Measurements from ENCODE around the gene KIF14.

The KIF14 gene

DNA sequence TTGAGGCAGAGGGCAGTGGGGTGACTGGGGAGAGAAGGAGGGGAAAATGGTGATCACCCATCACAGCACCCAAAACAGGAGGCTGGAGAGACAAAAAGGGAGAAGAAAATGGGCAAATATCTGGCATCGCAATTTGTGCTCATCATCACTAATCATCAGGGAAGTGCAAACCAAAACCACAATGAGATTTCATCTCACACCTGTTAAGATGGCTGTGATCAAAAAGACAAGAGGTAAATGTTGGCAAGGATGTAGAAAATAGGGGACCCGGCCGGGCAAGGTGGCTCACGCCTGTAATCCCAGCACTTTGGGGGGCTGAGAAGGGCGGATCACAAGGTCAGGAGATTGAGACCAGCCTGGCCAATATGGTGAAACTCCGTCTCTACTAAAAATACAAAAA lies 74.0 kb downstream of the KIF14 start:
- Mint-ChIP-seq H3K4me3 (no peak overlapping the region), H3K27me3 (ENCODE audit: low read depth) (peaks cover 6% of the 10 kb centered on the region), H3K27ac (no peak overlapping the region), H3K9me3 (no peaks in the 10 kb centered on the region), H3K36me3 (ENCODE audit: low read depth) (no peaks in the 10 kb centered on the region), H3K4me1 (no peaks in the 10 kb centered on the region)
- TF ChIP-seq, protein P1, sequence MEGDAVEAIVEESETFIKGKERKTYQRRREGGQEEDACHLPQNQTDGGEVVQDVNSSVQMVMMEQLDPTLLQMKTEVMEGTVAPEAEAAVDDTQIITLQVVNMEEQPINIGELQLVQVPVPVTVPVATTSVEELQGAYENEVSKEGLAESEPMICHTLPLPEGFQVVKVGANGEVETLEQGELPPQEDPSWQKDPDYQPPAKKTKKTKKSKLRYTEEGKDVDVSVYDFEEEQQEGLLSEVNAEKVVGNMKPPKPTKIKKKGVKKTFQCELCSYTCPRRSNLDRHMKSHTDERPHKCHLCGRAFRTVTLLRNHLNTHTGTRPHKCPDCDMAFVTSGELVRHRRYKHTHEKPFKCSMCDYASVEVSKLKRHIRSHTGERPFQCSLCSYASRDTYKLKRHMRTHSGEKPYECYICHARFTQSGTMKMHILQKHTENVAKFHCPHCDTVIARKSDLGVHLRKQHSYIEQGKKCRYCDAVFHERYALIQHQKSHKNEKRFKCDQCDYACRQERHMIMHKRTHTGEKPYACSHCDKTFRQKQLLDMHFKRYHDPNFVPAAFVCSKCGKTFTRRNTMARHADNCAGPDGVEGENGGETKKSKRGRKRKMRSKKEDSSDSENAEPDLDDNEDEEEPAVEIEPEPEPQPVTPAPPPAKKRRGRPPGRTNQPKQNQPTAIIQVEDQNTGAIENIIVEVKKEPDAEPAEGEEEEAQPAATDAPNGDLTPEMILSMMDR (IDR thresholded peaks at IDR 0.05; ENCODE audit: unreplicated experiment in 3 of 3), result no peak

DNA sequence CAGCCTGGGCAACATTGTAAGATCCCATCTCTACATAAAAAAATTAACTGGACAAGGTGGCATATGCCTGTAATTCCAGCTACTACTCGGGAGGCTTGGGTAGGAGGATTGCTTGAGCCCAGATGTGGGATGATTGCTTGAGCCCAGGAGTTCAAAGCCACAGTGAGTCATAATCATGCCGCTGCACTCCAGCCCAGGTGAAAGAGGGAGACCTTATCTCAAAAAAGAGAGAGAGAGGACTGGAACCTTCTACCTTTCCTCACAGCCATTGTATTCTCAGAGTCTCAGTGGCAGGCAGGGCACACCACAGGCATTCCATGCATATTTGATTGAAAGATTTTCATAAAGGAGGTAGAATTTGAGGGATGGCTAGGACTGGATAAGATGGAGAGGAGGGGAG lies 78.4 kb downstream of the KIF14 start:
- Mint-ChIP-seq H3K36me3 (ENCODE audit: low read depth) (no peaks in the 10 kb centered on the region), H3K27me3 (ENCODE audit: low read depth) (peaks cover 12% of the 10 kb centered on the region), H3K4me1 (no peaks in the 10 kb centered on the region), H3K9me3 (no peaks in the 10 kb centered on the region), H3K4me3 (no peak overlapping the region), H3K27ac (no peak overlapping the region)
- TF ChIP-seq, protein P1 (IDR thresholded peaks at IDR 0.05; ENCODE audit: unreplicated experiment in 3 of 3), result no peak

DNA sequence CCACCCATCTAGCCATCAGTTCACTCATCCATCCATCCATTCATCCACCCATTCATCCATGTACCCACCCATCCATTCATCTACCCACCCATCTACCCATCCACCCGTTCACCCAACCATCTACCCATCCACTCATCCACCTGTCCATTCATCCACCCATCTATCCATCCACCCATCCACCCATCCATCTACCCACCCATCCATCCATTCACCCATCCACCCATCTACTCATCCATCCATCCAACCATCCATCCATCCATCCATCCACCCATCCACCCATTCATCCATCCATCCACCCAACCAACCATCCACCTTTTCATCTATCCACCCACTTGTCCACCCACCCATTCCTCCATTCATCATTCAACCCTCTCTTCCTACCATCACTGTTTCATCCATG lies 80.3 kb downstream of the KIF14 start:
- Mint-ChIP-seq H3K4me1 (no peaks in the 10 kb centered on the region), H3K27me3 (ENCODE audit: low read depth) (peaks cover 12% of the 10 kb centered on the region), H3K27ac (no peak overlapping the region), H3K36me3 (ENCODE audit: low read depth) (no peaks in the 10 kb centered on the region), H3K4me3 (no peak overlapping the region), H3K9me3 (no peaks in the 10 kb centered on the region)
- TF ChIP-seq, protein P1 (IDR thresholded peaks at IDR 0.05; ENCODE audit: unreplicated experiment in 3 of 3), result no peak

DNA sequence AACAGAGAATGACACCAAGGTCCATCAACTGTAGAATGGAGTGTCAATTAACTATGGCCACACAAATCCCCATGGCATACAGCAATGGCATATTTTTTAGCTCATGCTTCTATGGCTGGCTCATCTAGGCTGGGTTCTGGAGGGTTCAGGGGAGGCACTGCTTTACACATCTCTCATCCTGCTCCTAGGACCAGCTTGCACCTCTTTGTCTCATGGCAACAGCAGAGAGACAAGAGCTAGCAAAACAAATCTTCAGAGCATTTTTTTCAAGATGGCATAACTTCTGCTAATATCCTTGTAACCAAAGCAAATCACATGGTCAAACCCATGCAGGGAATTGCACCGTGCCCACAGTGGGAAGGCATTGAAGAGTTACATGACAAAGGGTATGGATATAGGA lies 82.4 kb downstream of the KIF14 start:
- peaks cover 3% of the 10 kb centered on the region for H3K9me3 Mint-ChIP-seq
- TF ChIP-seq, protein P1 (IDR thresholded peaks at IDR 0.05; ENCODE audit: unreplicated experiment in 3 of 3), result no peak
- no peaks in the 10 kb centered on the region for H3K4me1 Mint-ChIP-seq
- H3K36me3 Mint-ChIP-seq (ENCODE audit: low read depth), result no peaks in the 10 kb centered on the region
- peaks cover 16% of the 10 kb centered on the region for H3K27me3 Mint-ChIP-seq (ENCODE audit: low read depth)
- no peak overlapping the region for H3K4me3 Mint-ChIP-seq
- no peak overlapping the region for H3K27ac Mint-ChIP-seq

DNA sequence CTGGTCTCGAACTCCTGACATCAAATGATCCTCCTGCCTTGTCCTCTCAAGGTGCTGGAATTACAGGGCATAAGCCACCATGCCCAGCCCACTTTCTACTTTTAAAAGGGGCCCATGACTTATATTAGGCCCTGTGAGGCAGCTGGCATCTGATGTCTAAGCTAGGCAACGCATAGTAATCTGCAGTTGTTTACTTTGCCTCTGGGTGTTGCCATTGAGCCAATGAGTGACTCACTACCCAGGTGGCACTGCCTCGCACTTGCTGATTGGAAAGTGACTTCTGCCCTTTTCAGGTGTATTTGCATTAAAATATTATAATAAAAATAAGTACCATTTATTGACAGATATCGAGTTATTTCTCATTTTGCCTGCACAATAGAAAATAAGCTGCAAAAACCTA lies 84.9 kb downstream of the KIF14 start:
- H3K27ac Mint-ChIP-seq, result no peak overlapping the region
- no peaks in the 10 kb centered on the region for H3K36me3 Mint-ChIP-seq (ENCODE audit: low read depth)
- TF ChIP-seq, protein P1 (IDR thresholded peaks at IDR 0.05; ENCODE audit: unreplicated experiment in 3 of 3), result no peak
- H3K4me1 Mint-ChIP-seq, result no peaks in the 10 kb centered on the region
- peaks cover 3% of the 10 kb centered on the region for H3K9me3 Mint-ChIP-seq
- H3K4me3 Mint-ChIP-seq, result no peak overlapping the region
- H3K27me3 Mint-ChIP-seq (ENCODE audit: low read depth), result peaks cover 14% of the 10 kb centered on the region

DNA sequence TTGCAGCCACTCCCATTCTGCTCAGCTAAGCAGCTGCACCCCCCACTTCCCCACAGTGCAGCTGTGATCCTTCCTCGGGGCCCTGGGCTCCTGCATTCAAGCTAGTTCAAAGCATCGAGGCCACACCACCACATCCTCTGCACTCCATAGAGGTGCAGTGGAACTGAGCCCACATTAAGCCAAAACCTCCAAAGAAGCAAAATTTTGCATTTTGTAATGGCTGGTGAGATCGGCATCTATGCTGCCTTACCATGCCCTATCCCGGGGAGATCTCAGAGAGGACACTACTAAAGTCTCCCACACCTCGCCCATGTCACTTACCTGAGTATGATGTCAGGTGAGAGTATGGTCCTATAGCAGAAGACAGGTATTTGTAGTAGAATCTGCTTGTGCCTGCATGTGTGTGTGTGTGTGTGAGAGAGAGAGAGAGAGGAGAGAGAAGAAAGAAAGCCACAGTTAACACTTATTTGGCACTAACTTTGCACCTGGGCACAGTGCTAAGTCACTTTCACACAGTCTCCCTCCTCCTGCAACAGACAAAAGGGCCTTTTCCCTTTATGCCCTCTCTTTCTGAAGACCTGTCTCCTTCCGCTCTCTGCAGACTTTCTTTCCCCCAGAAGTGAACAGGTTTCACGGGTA lies 89.8 kb downstream of the KIF14 start:
- TF ChIP-seq, protein P1 (IDR thresholded peaks at IDR 0.05; ENCODE audit: unreplicated experiment in 3 of 3), result no peak
- Mint-ChIP-seq H3K27ac (no peak overlapping the region), H3K27me3 (ENCODE audit: low read depth) (peaks cover 14% of the 10 kb centered on the region), H3K36me3 (ENCODE audit: low read depth) (no peaks in the 10 kb centered on the region), H3K9me3 (peaks cover 3% of the 10 kb centered on the region), H3K4me3 (no peak overlapping the region), H3K4me1 (peaks cover 10% of the 10 kb centered on the region)

Data from nephron (organoid).